ENCODE measurements around the gene MTFP1. TPM values are rescaled to one million over a fixed set of nuclear protein-coding genes. Genes with fewer than 3 reads are reported as not detected.
A peak's percentile ranks its signal among the peaks of the same experiment; 100 is the strongest.

MTFP1 gene
- total and polyA plus RNA-seq, 4 donors, result 6.8 to 20.2 (median 8.8) TPM

DNA sequence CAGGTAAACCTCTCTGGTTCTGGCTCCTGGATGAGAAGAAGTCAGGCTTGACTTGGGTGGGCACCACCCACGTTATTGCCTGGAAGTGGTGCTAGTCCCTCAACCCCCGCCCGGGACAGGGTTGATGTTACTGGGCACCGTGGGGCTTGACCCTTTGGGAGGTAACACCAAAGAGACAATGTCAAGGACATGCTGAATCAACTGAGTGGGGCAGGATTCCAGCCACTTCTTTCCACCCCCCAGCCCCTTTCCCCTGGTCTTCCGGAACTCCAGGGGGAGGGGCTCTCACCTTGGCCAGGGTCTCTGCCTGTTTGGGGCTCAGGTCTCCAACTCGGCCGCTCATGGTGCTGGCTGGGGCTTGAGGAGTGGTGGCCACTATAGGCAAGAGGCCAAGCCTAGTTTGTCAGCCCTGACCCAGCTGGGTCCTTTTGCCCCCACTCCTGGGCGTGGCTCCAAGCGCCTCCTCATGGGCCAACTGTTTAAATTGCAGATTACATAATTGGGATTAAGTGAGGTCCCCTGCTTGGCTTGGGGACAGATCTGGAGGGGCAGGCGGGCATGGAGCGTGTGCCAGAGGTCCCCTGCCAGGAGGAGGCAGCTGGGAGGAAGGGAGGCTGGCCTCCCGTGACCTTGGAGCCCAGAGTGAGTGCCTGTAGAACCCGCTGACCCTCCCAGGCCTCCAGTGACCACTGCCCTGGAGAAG is 46.2 kb downstream of the MTFP1 start, which contains the start of gene SEC14L3:
Gene SEC14L3, minus strand, starts transcription at position 402 of the 703 bp plus-strand sequence. Its CDS starts 59 bp downstream, at position 343.
- Histone ChIP-seq H3K9me3 (ENCODE audit: control insufficient read depth in 4 of 4, low read length in 3 of 4) (no peaks in the 10 kb centered on the region), H3K27ac (ENCODE audit: low read depth in 1 of 2, low read length in 2 of 2) (peak within 1 kb of the TSS; percentile 45 to 65), H3K4me1 (ENCODE audit: control insufficient read depth in 4 of 4, insufficient read depth in 4 of 4, low read length in 3 of 4) (peaks cover 5 to 29% (median 22%) of the 10 kb centered on the region in 4 donors), H3K27me3 (ENCODE audit: control insufficient read depth in 4 of 4, insufficient read depth in 4 of 4, low read length in 3 of 4) (no peaks in the 10 kb centered on the region), H3K9ac (ENCODE audit: low read depth in 1 of 2, low read length in 2 of 2) (no peak within 1 kb of the TSS), H3K36me3 (ENCODE audit: control insufficient read depth in 4 of 4, insufficient read depth in 3 of 4, low read depth in 1 of 4, low read length in 3 of 4) (no peaks in the 10 kb centered on the region), H3K4me3 (ENCODE audit: low read depth in 1 of 3, low read length in 3 of 3) (no peak within 1 kb of the TSS)
- no peak for DNase-seq (ENCODE audit: low spot score)
- 27% methylated on average over 13 of the region's 13 CpGs for WGBS
- peak; percentile 55 for TF ChIP-seq HNF4A (conservative IDR thresholded peaks at IDR 0.05)
- no peak for TF ChIP-seq TAF1 (conservative IDR thresholded peaks at IDR 0.05)
- TF ChIP-seq YY1 (IDR thresholded peaks at IDR 0.05), result no peak
- no peak for TF ChIP-seq GABPA (IDR thresholded peaks at IDR 0.05 in 1 of 2, conservative IDR thresholded peaks at IDR 0.05 in 1 of 2)
- no peak for TF ChIP-seq JUND (IDR thresholded peaks at IDR 0.05)
- TF ChIP-seq NR2F2 (IDR thresholded peaks at IDR 0.05), result peak; percentile 56
- TF ChIP-seq RAD21 (IDR thresholded peaks at IDR 0.05), result no peak
- TF ChIP-seq, protein P1, sequence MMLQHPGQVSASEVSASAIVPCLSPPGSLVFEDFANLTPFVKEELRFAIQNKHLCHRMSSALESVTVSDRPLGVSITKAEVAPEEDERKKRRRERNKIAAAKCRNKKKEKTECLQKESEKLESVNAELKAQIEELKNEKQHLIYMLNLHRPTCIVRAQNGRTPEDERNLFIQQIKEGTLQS (IDR thresholded peaks at IDR 0.05), result no peak
- no peak for TF ChIP-seq HNF4G (IDR thresholded peaks at IDR 0.05)
- TF ChIP-seq, protein P2, sequence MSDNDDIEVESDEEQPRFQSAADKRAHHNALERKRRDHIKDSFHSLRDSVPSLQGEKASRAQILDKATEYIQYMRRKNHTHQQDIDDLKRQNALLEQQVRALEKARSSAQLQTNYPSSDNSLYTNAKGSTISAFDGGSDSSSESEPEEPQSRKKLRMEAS (IDR thresholded peaks at IDR 0.05), result no peak
- no peak for TF ChIP-seq CTCF (IDR thresholded peaks at IDR 0.05; ENCODE audit: low read depth, low read length, missing input control)
- peak; percentile 88 to 90 for TF ChIP-seq RXRA (IDR thresholded peaks at IDR 0.05)
- no peak for TF ChIP-seq FOXA2 (IDR thresholded peaks at IDR 0.05)
- no peak for TF ChIP-seq FOXA1 (IDR thresholded peaks at IDR 0.05)
- TF ChIP-seq, protein P3, sequence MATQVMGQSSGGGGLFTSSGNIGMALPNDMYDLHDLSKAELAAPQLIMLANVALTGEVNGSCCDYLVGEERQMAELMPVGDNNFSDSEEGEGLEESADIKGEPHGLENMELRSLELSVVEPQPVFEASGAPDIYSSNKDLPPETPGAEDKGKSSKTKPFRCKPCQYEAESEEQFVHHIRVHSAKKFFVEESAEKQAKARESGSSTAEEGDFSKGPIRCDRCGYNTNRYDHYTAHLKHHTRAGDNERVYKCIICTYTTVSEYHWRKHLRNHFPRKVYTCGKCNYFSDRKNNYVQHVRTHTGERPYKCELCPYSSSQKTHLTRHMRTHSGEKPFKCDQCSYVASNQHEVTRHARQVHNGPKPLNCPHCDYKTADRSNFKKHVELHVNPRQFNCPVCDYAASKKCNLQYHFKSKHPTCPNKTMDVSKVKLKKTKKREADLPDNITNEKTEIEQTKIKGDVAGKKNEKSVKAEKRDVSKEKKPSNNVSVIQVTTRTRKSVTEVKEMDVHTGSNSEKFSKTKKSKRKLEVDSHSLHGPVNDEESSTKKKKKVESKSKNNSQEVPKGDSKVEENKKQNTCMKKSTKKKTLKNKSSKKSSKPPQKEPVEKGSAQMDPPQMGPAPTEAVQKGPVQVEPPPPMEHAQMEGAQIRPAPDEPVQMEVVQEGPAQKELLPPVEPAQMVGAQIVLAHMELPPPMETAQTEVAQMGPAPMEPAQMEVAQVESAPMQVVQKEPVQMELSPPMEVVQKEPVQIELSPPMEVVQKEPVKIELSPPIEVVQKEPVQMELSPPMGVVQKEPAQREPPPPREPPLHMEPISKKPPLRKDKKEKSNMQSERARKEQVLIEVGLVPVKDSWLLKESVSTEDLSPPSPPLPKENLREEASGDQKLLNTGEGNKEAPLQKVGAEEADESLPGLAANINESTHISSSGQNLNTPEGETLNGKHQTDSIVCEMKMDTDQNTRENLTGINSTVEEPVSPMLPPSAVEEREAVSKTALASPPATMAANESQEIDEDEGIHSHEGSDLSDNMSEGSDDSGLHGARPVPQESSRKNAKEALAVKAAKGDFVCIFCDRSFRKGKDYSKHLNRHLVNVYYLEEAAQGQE (IDR thresholded peaks at IDR 0.05), result no peak
- peak; percentile 30 for TF ChIP-seq SP1 (IDR thresholded peaks at IDR 0.05)
- TF ChIP-seq, protein P4, sequence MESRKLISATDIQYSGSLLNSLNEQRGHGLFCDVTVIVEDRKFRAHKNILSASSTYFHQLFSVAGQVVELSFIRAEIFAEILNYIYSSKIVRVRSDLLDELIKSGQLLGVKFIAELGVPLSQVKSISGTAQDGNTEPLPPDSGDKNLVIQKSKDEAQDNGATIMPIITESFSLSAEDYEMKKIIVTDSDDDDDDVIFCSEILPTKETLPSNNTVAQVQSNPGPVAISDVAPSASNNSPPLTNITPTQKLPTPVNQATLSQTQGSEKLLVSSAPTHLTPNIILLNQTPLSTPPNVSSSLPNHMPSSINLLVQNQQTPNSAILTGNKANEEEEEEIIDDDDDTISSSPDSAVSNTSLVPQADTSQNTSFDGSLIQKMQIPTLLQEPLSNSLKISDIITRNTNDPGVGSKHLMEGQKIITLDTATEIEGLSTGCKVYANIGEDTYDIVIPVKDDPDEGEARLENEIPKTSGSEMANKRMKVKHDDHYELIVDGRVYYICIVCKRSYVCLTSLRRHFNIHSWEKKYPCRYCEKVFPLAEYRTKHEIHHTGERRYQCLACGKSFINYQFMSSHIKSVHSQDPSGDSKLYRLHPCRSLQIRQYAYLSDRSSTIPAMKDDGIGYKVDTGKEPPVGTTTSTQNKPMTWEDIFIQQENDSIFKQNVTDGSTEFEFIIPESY (IDR thresholded peaks at IDR 0.05), result no peak

All from liver (tissue), 9 donors.